Measurements from ENCODE around the gene OSBPL6.

Gene OSBPL6

DNA sequence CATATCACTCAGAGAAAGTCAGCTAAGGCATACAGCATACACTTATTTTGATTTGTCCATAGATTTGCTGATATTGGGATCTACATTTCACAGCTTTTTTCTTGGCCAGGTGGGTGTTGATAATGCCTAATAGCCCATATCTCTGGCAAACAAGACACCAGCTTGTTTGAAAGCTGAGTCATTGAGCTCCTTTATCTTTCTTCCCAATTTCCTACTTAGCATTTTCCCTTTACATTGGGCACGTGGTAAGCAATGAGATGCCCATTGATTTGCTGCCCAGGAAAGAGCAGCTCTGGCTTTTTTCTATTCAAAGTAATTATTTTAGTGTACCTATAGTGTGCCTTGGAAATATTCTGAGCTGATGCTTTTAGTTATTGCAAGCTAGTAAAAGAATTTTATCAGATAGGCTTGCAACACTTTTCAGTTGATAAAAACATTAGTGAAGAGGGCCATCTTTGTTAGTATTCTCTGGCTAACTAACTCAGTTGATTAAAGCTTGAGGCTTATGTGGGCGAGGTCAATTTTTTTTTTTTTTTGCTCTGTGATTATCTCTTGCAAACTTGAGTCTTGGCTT, 79.6 kb downstream of the OSBPL6 start:
- DNase-seq, result no peak

DNA sequence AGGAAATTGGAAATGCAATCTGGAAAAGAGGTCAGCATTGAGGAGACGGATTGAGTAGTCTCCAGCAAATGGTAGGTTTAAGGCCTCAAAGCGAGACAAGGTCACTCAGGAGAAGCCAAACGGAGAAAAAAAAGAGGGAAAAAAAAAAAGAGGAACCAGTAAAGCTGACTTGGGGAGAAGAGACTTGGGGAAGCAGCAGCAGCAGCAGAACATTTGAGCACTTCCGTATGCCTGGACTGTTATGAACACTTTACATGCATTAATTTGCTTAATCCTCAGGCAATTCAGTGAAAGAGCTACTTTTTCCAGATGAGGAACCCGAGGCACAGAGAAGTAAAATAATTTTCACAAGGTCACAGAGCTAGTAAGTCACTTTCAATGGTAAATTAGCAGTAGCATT, 81.3 kb downstream of the OSBPL6 start:
- no peak for DNase-seq

GRCh38 chr2:178277741-178278197, 83.5 kb downstream of the OSBPL6 start:
- DNase-seq, result no peak

DNA sequence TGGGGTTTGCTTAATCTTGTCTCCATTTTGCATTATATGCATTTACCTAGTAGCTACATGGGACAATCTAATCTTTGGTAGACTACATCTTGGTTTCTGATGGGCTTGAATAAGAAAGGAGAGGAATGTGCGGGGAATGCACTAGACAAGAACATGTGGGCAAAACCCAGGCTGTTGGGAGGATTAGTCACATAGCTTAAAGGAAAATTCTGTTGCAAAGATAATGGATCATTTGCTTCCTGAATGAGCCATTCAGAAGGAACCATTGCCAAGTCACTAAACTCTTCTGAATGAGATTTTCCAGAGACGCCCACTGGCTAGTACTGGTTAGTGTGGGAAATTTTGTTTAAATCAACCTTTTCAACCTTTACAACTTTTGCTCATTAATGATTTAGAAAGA, 84.8 kb downstream of the OSBPL6 start:
- no peak for DNase-seq

- no peak for DNase-seq
These were observed 85.3 kb downstream of the OSBPL6 start for GRCh38 chr2:178279636-178280035.

DNA sequence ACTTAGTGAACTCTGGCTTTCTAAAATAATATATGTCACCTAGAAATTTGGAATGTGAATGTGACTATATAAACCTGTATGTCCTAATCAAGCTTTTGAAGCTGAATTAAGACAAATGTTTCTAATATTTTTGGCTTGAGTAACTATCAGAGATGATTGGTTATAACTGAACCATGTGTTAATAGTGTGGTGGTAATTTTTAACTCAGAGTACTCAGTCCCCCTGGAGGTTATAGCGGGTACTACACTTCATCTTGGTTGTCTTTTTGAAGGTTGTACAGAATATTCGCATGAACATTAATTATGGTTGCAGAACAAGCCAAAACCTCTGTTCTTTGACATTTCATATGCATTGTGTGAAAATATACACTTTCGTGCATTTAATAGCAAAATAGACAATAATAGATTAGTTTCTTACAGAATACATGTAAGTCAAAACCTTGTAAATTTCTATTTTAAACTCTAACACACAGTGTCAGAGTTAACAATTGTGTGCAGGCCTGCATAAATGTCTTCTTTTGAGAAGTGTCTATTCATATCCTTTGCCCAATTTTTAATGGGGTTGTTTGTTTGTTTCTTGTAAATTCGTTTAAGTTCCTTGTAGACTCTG, 86.0 kb downstream of the OSBPL6 start:
- no peak for DNase-seq

DNA sequence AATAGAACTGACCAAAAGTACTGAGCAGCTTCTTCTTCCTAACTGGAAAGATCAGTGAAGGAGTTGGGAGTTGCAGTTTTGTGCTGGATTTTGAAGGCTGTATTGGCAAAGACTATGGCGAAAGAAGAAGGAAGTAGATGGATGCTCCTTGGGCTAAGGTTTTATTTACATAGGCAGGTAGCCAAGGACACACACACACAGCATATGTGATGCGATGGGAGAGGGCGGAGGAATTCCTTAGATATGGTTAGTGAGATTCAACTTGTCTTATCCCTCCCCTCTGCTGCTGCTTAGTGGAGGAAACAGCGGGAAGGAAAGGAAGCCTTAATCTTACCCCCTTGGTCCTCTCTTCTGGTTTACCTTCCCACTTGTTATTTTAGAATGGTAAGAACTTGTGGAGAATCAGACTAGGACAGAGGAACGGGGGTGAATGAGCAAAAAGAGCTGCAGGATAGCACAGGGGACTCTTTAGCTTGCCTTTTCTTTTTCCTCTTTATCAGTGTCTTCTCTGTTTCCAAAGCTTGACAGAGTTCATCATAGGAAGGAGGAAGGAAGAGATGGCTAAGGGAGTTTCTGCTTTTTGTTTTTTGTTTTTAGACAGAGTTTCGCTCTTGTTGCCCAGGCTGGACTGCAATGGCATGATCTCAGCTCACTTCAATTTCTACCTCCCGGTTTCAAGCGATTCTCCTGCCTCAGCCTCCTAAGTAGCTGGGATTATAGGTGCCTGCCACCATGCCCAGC, 87.9 kb downstream of the OSBPL6 start:
- no peak for DNase-seq

DNA sequence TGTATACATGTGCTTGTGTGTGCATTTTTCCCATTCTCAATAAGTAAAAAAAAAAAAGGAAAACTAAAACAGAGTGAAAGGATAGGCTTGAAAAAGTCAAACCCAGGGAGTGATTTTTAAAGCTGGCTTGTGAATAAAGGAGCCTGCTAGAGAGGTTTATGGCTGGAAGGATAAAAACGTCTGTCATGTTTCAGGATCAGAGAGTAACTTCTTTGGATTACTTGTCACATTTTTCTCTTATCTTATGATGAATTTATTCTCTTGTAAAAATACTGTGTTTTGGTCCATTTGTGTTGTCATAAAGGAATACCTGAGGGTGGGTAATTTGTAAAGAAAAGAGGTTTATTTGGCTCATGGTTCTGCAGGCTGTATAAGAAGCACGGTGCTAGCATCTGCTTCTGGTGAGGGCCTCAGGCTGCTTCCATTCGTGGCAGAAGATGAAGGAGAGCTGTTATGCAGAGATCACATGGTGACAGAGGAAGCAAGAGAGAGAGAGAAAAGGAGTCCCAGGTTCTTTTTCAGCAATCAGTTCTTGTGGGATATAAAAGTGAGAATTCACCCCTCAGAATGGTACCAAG, 89.1 kb downstream of the OSBPL6 start:
- DNase-seq, result no peak

DNA sequence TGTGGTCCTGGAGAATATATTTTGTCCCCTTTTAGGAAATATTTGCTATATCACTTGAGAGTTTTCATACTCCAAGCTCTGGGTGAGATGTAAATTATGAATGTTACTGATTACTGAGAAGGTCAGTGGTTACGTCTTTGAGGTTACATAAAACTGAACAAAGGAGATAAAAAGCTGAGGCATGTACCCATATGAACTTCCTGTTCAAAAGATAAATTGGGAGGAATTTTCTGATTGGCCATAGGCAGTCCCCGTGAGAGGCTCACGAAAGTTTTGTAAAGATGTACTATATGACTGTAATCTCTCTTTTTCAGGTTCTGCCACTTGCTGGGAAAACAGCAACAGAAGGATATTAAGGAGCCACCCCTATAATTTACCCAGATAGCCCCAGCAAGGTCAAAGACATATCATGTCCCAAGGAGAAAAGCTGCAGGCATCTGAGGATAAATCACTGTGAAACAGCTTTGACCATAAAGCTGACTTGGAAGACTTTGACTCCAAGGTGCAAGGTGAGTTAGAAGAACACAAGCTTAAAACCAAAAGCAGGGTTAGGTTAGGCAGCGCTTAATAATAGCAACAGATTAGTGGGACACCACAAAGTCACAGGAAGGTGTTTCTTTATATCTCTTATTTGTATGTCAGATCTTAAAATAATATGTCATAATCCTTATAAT, 90.4 kb downstream of the OSBPL6 start:
- DNase-seq, result no peak

DNA sequence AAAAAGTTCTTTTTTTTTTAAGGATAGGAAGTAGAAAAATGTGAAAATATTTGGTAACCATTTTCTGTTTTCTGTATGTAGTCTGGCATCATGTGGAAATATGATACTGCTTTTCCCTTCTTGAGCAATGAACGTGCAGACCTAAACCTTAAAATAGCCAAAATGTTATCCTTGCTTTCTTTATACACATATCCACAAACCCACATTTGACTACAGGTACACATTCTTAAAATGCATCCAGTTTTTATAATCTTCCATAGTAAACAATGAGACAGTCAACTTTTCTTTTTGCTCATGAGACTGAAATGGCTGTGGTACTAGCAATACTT, 90.9 kb downstream of the OSBPL6 start:
- no peak for DNase-seq

- no peak for DNase-seq
These were observed 92.3 kb downstream of the OSBPL6 start for GRCh38 chr2:178286636-178287035.

DNA sequence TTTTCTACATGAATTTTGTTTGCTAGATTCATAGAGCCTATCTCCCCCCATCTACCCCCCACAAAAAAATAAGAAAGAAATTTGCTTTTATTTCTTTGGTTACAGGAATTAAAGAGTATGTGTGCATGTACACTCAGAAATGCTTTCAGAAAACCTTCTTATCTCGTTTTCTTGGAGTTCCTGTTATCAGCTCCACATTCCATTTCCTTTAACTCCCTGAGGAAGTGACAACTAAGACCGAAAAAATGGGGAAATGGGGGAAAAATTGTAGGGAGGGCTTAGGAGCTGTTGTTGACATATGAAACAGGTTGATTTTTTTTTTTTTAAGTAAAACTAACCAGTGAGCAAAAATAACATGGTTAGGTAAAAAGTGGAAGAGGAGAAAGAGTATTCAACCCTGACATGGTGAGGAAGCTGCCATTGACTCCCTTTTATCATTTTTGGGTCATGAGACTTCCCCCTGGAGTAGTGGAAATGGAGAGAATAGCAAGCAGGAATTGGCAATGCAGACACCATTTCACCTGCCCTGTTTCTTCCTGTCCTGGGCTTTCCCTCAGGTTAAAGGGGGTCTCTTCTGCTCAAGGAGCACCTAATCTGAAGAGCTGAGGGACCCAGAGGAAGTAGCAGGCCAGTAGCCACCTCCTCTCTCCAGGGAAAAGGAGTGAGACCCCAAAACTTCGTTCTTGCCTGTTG, 93.5 kb downstream of the OSBPL6 start:
- no peak for DNase-seq

DNA sequence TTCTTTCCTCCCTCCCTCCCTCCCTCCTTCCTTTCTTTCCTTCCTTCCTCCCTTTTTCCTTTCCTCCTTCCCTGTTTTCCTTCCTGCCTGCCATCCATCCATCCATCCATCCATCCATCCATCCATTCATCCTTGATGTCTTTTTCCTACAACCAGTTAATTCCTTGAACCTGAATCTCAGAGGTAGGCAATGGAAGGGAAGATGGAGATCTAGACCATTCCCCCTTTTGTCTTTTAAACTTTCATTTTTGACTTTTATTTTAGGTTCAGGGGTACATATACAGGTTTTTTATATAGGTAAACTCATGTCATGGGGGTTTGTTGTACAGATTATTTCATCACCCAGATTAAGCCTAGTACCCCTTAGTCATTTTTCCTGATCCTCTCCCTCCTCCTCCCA, 97.4 kb downstream of the OSBPL6 start:
- DNase-seq, result no peak

GRCh38 chr2:178292586-178292985, 98.3 kb downstream of the OSBPL6 start:
- DNase-seq, result no peak

DNA sequence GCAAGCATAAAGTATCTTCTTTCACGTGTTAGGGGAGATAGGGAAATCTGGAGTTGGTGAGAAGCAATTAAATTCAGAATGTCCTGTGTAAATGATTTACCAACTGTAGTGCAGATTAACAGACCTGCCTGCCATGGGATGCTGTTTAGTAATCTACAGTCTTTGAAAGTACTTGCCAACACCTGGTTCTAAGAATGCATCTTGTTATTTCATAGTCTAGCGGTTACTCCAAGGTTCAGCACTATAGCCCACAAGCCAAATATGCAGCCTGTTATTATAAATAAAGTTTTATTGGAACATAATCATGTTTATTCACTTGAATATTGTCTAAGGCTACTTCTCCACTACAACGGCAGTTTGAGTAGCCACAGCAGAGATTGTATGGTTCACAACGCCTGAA, 100.8 kb downstream of the OSBPL6 start:
- DNase-seq, result no peak

- no peak for DNase-seq
These were observed 101.6 kb downstream of the OSBPL6 start for GRCh38 chr2:178295906-178296305.

GRCh38 chr2:178296394-178297090, 102.2 kb downstream of the OSBPL6 start:
- no peak for DNase-seq

GRCh38 chr2:178297091-178297411, 102.7 kb downstream of the OSBPL6 start:
- no peak for DNase-seq

DNA sequence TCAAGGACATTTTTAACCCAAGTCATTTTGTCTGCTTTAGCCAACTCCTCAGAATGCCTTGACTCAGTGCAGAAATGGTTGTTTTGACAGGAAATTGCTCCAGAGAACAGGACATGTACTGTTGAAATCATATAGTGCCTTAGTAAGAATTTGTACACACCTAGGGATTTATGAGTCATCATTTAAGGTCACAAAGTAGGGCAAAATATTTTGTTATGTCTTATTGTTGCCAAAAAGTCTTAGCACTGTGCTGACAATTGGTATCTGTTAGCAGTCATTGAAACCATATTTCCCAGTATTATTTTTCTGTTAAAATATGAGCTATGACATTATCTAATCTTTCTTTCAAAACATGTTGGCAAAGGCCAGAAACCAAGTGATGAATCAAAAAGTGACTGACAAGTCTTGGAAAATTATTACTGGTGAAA, 104.5 kb downstream of the OSBPL6 start:
- no peak for DNase-seq

DNA sequence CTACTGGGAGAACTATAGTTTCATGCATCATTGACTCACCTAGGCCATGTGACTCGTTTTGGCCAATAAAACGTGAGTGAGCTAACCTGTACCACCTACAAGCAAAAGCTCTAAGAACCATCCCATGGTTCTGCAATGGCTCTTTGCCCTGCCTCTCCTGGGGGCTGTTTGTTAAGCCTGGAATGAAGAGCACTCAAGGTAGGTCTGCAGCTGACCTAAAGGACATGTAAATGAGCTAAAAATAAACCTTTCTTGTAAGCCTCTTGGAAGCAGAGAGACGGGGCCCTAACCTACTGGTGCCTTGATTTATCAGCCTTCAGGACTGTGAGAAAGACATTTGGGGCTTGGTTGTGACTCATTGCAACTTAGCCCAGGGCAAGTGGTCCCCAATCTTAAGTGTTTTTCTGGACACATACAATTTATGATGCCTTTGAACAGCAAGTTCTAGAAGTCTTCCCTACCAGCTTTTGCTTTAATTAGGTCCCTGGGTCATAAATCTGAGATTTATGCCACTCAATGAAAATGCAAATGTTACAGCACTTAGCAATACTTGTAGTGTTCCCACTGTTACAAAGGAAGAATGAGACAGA, 107.4 kb downstream of the OSBPL6 start:
- DNase-seq, result no peak

DNA sequence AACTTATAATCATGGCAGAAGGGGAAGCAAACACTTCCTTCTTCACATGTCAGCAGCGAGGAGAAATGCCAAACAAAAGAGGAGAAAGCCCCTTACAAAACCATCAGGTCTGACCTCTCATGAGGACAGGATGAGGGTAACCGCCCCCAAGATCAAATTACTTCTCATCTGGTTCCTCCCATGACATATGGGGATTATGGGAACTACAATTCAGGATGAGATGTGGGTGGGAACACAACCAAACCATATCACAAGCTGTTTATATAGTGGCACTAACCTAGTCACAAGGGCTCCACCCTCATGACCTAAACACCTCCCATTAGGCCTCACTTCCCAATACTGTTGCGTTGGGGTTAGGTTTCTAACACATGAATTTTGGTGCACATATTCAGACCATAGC, 110.0 kb downstream of the OSBPL6 start:
- no peak for DNase-seq
